Ectodermal cell (in vitro differentiated cells): ENCODE results near the gene CKMT2.
"Not testable (repeated sequence)": the region's sequence is repeated elsewhere in the genome, so short reads cannot be mapped to it uniquely, and the experiment has no call there.

Experiments
- H3K27ac ChIP-seq: 2 replicates; pipeline ENCODE4 v1.7.0; 2013; ENCODE audit warnings: mild to moderate bottlenecking, low read depth, low read length; ENCODE audit not compliant: insufficient read depth, poor library complexity, severe bottlenecking
- H3K27me3 ChIP-seq: 2 replicates; pipeline ENCODE4 v1.7.0; 2013; ENCODE audit warnings: mild to moderate bottlenecking, low read length; ENCODE audit not compliant: insufficient read depth, control insufficient read depth, poor library complexity, severe bottlenecking
- H3K36me3 ChIP-seq: one replicate; pipeline ENCODE4 v1.7.0; 2013; ENCODE audit warnings: low read length; ENCODE audit not compliant: control insufficient read depth, insufficient read depth
- H3K4me1 ChIP-seq: one replicate; pipeline ENCODE4 v1.7.0; 2013; ENCODE audit warnings: low read length; ENCODE audit not compliant: control insufficient read depth, insufficient read depth
- H3K4me3 ChIP-seq: 2 replicates; pipeline ENCODE4 v1.7.0; 2013; ENCODE audit warnings: low read depth, low read length, control low read depth; ENCODE audit not compliant: insufficient read depth
- H3K9me3 ChIP-seq: 2 replicates; pipeline ENCODE4 v1.7.0; 2013; ENCODE audit warnings: mild to moderate bottlenecking, low read length, moderate library complexity; ENCODE audit not compliant: control insufficient read depth
- WGBS, 2 experiments: methylation state at CpG; one replicate each; pipeline ENCODE4 v1.1.7; 2013; ENCODE audit warnings: missing lambda C conversion rate in 2 of 2; 5-methylcytosine and 5-hydroxymethylcytosine counted together

Gene CKMT2

DNA sequence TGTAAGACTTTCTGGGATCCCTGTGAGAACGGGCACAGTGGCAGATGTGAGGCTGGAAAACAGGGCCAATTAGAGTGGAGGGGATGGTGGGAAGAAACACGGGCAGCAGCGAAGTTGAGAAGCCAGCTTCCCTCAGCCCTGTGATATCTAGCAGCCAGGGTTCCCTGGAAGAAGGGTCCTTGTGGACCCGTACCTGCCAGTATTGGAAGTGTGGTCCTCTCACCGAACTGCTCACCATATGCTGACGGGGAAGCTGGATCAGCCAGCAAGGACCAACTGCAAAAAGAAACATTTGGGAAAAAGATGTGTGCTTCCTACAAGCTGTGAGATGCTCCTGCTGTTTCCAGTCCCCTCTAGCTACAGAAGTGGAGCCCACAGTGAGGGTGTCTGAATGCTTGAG is 13.6 kb downstream of the CKMT2 start:
- Histone ChIP-seq H3K27me3 (no peaks in the 10 kb centered on the region), H3K4me1 (peaks cover 26% of the 10 kb centered on the region), H3K27ac (no peak overlapping the region), H3K36me3 (no peaks in the 10 kb centered on the region), H3K4me3 (no peak overlapping the region), H3K9me3 (no peaks in the 10 kb centered on the region)
- 80 to 89% methylated on average over 6 of the region's 6 CpGs for WGBS, 2 experiments

DNA sequence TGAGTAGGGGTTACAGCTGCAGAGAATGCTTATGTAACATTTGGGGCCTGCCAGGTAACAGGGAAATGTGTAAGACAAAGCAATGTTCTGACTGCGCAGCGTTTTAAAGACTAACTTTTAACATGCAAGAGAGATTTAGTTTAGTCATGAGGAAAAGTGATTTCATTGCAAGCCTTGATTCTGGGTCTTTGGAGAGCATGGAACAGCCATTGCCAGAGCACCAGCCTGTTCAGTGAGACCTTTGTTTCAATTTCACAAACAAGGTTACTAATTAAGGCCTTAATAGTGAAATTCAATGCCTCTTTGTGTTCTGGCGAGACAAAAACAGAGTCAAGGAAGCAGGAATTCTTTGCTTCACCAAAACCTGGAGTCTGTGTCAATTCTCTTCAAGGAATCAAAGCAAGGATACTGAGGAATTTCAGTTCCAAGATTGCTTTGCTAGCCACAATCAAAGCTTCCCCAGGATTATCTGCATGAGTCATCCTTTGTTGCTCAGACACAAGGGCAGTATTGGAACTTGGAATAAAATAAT is 14.4 kb downstream of the CKMT2 start:
- Histone ChIP-seq H3K27ac (no peak overlapping the region), H3K9me3 (no peaks in the 10 kb centered on the region), H3K4me3 (no peak overlapping the region), H3K27me3 (no peaks in the 10 kb centered on the region), H3K4me1 (peaks cover 26% of the 10 kb centered on the region), H3K36me3 (no peaks in the 10 kb centered on the region)
- 69 to 72% methylated on average over 3 of the region's 3 CpGs for WGBS, 2 experiments

DNA sequence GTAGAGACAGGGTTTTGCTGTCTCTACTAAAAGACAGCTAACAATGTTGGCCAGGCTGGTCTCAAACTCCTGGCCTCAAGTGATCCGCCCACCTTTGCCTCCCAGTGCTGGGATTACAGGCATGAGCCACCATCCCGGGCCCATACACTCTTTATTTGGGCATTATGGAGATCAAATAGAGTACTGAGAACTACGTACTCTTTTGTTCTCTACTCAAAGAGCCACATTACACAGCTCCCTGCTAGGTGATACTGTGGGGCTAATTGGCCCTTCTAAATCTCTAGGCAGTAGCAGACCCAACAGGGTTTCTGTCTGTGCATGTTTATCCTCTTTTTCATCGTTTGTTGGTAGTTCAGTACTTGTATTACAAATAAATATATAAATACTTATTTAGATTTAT is 16.1 kb downstream of the CKMT2 start:
- H3K36me3 ChIP-seq, result no peaks in the 10 kb centered on the region
- H3K4me3 ChIP-seq, result no peak overlapping the region
- no peaks in the 10 kb centered on the region for H3K27me3 ChIP-seq
- peaks cover 26% of the 10 kb centered on the region for H3K4me1 ChIP-seq
- H3K9me3 ChIP-seq, result no peaks in the 10 kb centered on the region
- H3K27ac ChIP-seq, result no peak overlapping the region
- WGBS, 2 experiments, result 40 to 64% methylated on average over 3 of the region's 4 CpGs

DNA sequence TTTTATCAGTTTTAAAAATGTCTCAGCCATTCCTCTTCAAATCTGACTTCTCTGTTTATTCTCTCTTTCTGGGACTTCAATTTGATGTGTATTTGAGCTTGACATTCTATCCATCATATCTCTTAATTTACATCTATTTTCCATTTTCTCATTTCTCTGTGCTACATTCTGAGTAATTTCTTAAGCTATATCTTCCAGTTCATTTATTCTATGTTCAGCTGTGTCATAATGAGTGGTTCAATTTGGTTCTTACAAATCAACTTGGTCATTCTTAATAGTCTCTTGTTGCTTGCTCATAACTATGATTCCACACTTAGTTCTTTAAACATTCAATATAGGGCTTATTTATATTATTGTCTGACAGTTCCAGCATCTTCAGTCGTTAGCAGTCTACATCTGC is 16.9 kb downstream of the CKMT2 start:
- Histone ChIP-seq H3K36me3 (no peaks in the 10 kb centered on the region), H3K27me3 (no peaks in the 10 kb centered on the region), H3K27ac (no peak overlapping the region), H3K9me3 (no peaks in the 10 kb centered on the region), H3K4me1 (peaks cover 26% of the 10 kb centered on the region), H3K4me3 (no peak overlapping the region)
- 100% methylated on average over 1 of the region's 1 CpG; no CpG with 5 or more reads in 1 of the 2 experiments for WGBS, 2 experiments

- no peak overlapping the region for H3K4me3 ChIP-seq
- no peaks in the 10 kb centered on the region for H3K9me3 ChIP-seq
- WGBS, 2 experiments, result 94 to 97% methylated on average over 5 of the region's 5 CpGs
- peaks cover 16% of the 10 kb centered on the region for H3K4me1 ChIP-seq
- no peaks in the 10 kb centered on the region for H3K36me3 ChIP-seq
- H3K27me3 ChIP-seq, result no peaks in the 10 kb centered on the region
- H3K27ac ChIP-seq, result no peak overlapping the region
These were observed 18.8 kb downstream of the CKMT2 start for GRCh38 chr5:81251922-81252321.

GRCh38 chr5:81252904-81253303 is 19.8 kb downstream of the CKMT2 start:
- Histone ChIP-seq H3K9me3 (no peaks in the 10 kb centered on the region), H3K27ac (no peak overlapping the region), H3K4me1 (peaks cover 7% of the 10 kb centered on the region), H3K27me3 (no peaks in the 10 kb centered on the region), H3K4me3 (no peak overlapping the region), H3K36me3 (no peaks in the 10 kb centered on the region)
- 100% methylated on average over 1 of the region's 1 CpG; no CpG with 5 or more reads in 1 of the 2 experiments for whole genome bisulfite sequencing, 2 experiments

DNA sequence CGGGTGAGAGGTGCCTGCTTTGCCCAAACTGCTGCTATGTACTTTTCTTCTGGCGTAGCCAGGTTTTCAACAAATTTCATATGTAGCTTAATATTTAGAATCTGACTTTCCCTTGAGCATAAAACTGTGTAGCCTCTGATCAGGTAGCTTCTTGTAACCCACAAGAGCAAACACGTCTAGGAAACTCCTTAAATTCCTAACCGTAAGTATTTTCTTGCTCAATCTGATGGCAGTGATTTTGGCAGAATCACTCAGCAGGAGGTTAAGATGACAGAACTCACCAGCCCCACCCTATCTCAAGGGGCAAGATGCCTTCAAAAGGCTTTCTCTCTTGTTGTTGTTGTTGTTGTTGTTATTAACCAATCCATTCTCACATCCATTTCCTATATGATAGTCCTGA is 20.8 kb downstream of the CKMT2 start:
- Histone ChIP-seq H3K4me1 (peaks cover 3% of the 10 kb centered on the region), H3K36me3 (no peaks in the 10 kb centered on the region), H3K4me3 (no peak overlapping the region), H3K27ac (no peak overlapping the region), H3K27me3 (no peaks in the 10 kb centered on the region), H3K9me3 (no peaks in the 10 kb centered on the region)
- 90 to 91% methylated on average over 4 of the region's 4 CpGs for WGBS, 2 experiments

DNA sequence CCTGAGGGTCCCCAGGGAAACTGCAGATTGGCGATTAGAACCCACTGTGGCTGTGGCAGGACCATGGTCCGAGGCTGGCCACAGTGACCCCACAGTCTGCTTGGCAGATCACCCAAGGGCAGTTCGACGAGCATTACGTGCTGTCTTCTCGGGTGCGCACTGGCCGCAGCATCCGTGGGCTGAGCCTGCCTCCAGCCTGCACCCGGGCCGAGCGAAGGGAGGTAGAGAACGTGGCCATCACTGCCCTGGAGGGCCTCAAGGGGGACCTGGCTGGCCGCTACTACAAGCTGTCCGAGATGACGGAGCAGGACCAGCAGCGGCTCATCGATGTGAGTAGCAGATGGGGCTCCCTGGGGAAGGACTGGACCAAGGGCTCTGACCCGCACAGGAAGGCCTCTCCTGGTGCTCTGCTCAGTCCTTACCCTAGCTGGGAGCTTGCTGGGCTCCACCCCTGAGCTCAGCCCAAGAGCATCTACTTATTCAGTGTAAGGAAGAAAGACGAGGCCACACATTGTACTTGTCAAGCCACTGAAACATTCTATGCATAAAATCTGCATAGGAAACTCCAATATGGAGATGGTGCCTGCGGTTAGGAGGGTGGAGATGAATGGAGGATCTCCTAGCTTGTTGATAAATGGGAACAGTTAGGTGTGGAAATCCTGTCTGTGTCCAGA is 21.9 kb downstream of the CKMT2 start:
- H3K36me3 ChIP-seq, result no peaks in the 10 kb centered on the region
- H3K27ac ChIP-seq, result no peak overlapping the region
- H3K4me3 ChIP-seq, result no peak overlapping the region
- 94% methylated on average over 21 of the region's 21 CpGs for WGBS, 2 experiments
- H3K4me1 ChIP-seq, result peaks cover 3% of the 10 kb centered on the region
- no peaks in the 10 kb centered on the region for H3K27me3 ChIP-seq
- no peaks in the 10 kb centered on the region for H3K9me3 ChIP-seq

- Histone ChIP-seq H3K4me3 (no peak overlapping the region), H3K4me1 (peaks cover 3% of the 10 kb centered on the region), H3K27ac (no peak overlapping the region), H3K36me3 (no peaks in the 10 kb centered on the region), H3K27me3 (no peaks in the 10 kb centered on the region), H3K9me3 (no peaks in the 10 kb centered on the region)
- 93 to 100% methylated on average over 1 of the region's 1 CpG for WGBS, 2 experiments
These were observed 23.6 kb downstream of the CKMT2 start for GRCh38 chr5:81256766-81257165.

GRCh38 chr5:81262796-81263195 is 29.7 kb downstream of the CKMT2 start:
- not testable (repeated sequence) for H3K9me3 ChIP-seq, H3K4me1 ChIP-seq, H3K27ac ChIP-seq, H3K36me3 ChIP-seq, H3K4me3 ChIP-seq, H3K27me3 ChIP-seq
- WGBS, 2 experiments, result 88 to 100% methylated on average over 1 of the region's 1 CpG
